DMS153 treated with DMSO at 0.1 percent for 48 hours (cell line): ENCODE data around the gene REM1.
"Not testable (repeated sequence)": the region's sequence is repeated elsewhere in the genome, so short reads cannot be mapped to it uniquely, and the experiment has no call there.

Source experiments
- DNase-seq: peaks from one replicate; lab custom pipeline; 2025; ENCODE audit not compliant: unreplicated experiment; lab: John Stamatoyannopoulos, UW

REM1 gene

GRCh38 chr20:31484001-31484400, 8.9 kb downstream of the REM1 start:
- no peak for DNase-seq

DNA sequence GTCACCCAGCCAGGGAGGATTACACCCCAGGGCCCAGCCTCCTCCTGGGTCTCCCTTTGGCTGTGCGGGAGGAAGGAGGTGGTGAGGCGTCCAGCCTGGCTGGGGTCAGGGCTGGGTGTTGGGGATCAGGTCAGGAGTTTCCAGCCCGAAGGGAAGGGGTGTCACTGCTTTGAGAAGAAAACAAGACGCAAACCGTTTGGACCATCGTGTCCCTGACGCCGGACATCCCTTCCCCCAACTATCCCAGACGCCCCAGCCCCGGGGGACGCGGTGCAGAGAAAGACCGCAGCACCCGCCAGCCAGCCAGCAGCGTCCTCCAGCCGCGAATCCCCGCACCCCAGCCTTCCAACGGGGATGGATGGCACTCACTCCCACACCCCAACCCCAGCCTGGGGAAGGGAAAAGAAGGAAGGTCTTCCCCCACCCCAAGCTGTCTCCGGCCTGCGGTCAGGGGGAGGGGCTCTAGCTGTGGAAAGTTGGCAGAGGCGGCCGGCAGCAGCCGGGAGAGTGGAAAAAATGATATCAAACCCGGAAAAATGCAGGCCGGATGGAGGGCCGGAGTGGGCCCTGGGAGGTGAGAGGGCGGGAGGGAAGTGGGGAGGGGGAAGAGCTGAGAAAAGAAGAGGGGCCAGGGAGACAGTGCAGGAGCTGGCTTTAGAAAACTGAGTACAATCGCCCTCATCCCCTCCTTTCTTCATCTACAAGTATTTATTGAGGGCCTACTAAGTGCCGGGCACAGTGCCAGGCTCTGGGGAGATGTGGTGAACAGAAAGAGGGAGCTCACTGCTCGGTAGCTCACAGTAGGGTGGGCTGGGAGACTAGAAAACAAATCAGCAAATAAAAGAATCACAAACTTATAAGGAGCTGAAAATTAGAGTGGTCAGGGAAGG, 10.6 kb downstream of the REM1 start:
- no peak for DNase-seq

GRCh38 chr20:31488115-31488514, 13.0 kb downstream of the REM1 start:
- no peak for DNase-seq

GRCh38 chr20:31489152-31489551, 14.1 kb downstream of the REM1 start:
- DNase-seq = no peak

GRCh38 chr20:31490752-31491151, 15.7 kb downstream of the REM1 start:
- DNase-seq = no peak

- DNase-seq = no peak
Measured at GRCh38 chr20:31494131-31494530, 19.0 kb downstream of the REM1 start.

- no peak for DNase-seq
Measured at GRCh38 chr20:31496761-31497295, 21.7 kb downstream of the REM1 start.

- no peak for DNase-seq
Measured at GRCh38 chr20:31497838-31498540, 22.9 kb downstream of the REM1 start.

DNA sequence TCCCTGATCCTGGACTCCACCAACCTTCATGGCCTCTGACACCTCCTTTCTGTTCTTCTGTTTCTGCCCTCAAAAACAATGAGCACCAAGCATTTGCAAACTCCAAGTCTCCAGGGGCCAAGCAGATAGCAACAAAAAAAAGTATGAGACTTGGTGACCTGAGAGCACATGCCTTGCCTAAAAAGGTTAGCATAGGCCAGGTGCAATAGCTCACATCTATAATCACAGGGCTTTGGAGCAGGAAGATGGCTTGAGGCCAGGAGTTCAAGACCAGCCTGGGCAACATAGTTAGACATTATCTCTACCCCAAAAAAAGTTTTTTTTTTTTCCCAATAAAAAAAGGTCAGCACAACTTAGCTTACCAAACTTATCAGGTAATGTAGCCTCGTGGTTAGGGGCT, 25.4 kb downstream of the REM1 start:
- DNase-seq = no peak

DNA sequence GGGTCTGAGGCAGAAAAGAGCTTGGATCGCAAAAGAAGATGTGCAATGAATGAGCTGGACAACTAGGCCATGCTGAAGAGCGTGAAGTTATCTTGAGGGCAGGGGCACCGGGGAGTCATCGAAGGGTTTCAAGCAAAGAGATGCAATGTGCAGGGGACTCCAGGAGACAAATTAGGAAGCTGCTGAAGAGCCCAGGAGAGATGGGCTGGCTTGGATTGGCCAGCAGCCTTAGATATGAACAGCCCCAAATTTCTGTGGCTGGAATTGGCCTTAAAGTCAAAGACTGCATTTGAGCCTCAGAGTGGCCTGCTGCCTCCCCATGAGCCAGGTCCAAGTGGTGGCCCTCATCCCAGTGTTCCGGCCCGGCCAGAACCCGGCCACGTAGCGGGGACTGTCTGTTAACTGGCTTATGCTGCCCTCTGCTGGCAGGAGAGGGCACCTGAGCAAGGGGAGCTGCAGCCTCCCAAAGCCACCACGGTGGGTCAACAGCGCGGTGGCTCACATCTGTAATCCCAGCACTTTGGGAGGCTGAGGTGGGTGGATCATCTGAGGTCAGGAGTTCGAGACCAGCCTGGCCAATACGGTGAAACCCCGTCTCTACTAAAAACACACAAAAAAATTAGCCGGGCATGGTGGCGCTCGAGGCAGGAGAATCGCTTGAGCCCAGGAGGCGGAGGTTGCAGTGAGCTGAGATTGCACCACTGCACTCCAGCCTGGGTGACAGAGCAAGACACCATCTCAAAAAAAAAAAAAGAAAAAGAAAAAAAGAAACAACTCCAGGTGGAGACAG, 28.0 kb downstream of the REM1 start:
- DNase-seq = peak; percentile 27

GRCh38 chr20:31505903-31506302, 30.8 kb downstream of the REM1 start:
- DNase-seq = no peak

GRCh38 chr20:31508517-31509244, 33.6 kb downstream of the REM1 start:
- no peak for DNase-seq

DNA sequence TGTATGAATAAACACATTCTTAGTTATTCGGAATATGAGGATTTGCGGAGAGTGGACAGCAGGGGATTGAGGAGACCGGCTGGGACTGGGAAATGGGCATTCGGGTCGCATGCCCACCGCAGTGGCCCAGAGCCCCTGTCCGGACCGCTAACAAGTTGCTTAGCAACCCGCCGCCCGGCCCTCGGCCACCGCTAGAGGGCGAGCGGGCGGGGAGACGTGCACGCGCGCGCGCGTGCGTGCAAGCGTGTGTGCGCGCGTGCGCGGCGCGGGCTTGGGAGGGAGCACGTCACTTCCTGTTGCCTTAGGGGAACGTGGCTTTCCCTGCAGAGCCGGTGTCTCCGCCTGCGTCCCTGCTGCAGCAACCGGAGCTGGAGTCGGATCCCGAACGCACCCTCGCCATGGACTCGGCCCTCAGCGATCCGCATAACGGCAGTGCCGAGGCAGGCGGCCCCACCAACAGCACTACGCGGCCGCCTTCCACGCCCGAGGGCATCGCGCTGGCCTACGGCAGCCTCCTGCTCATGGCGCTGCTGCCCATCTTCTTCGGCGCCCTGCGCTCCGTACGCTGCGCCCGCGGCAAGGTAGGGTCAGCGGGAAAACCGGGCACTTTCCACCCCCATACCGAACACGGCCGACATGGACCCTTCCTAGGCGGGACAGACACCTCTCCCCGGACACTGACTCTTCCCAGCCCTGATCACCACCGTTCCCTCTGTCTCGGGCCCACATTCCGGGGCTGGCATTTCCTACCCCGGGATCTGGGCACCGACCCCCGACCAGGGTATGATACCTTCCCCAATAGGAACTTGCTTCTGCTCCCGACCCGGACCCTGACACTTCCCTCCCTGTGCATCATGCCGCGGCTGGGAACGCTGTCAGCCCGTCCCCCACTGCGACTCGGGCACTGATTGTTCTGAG, 39.3 kb downstream of the REM1 start, which contains the start of gene HM13:
HM13 (plus strand) TSS at position 289 of the 918 bp plus-strand sequence; CDS start at position 399, 110 bp downstream.
- peak; percentile 81 for DNase-seq

DNA sequence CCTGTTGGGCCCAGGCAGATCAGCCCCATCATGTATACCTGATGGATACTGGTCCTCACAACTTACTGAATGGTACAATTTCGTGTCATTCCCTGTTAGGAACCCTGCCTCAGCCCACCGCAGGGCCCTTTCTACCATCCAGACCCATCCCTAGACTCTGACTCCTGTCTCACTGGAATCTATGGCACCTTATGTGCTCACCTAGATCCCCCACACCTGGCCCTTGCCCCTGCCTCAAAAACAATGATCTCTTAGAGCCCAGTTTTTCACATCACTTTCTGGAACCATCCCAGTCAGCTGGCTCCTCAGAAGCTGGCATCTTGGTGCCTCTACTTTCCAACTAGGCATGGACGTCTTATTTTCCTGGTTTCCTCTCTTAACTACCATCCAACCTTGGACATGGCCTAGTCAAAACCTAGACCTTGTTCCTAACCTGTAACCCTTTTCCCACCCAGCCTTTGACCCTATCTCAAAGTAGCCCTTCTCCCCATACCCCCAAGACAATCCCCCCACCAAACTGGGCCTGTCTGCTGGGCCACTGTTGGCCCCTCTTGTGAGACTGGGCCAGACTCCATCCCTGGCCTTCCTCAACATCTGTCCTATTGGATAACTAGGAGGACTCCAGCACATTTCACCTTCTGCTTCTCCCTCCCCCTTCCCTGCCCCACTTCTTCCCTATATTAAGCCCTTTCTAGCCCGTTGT, 40.1 kb downstream of the REM1 start:
- DNase-seq = no peak

GRCh38 chr20:31515775-31516107, 40.7 kb downstream of the REM1 start:
- no peak for DNase-seq

DNA sequence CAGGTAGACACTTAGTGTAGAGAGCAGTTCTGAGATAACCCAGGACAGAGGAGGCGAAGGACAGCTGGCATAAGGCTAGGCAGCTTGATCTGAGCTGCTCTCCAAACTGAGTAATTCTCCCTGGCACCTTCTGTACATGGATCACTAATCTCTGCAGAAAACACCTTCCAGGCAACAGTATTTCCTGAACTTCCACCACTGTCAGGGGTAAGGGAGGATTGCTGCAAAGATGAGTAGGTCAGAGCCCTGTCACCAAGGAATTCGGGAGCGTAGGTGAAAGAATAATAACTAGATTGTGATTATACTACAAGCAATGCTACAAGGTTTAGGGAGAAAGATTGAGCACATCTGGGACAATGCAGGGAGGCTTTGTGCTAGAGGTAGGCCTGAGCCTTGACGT, 41.1 kb downstream of the REM1 start:
- DNase-seq = no peak

DNA sequence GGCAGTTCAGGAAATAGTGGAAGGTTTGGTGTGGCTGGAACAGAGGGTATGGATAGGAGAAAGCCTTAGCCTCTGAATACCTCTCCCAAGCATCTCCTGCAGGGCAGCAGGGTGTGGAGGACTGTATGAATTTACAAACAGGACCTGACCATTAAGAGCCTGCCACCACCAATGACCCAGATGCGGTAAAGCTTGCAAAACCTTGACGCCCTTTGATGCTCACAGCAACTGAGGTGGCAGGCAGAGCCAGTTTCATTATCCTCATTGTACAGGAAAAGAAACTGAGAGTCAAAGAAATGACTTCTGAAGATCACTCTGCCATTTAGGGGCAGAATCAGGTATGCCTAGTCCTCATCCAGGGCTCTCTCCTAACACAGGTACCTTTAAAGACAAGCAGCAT, 41.6 kb downstream of the REM1 start:
- no peak for DNase-seq

GRCh38 chr20:31517373-31517772, 42.3 kb downstream of the REM1 start:
- DNase-seq = no peak

GRCh38 chr20:31521267-31521666, 46.2 kb downstream of the REM1 start:
- not testable (repeated sequence) for DNase-seq
